Measurements from ENCODE around the gene TDRD12.

TDRD12 gene

DNA sequence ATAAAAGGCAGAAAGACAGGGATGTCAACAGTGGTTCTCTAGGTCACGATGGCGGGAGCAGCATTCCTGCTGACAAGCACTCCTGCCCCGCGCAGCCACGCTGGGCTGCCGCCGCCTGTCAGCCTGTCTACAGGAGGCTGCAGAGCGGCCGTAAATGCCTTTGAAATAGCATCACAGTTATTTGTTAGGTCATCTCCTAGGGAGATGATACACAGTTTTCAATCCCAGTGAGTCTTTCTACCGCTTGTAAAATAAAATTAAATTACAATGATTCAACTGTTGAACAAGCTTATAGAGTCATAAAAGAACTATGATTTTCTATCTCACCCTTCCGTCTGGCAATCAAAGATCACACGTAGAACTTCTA is 157.3 kb downstream of the TDRD12 start:
- in situ Hi-C loops (cut with MboI; ENCODE audit: low pct_unique_long_range_greater_than_20kb, low sequenced_read_pairs, unreplicated experiment), result no loop called here
- no peak for TF ChIP-seq CTCF (IDR thresholded peaks at IDR 0.05; ENCODE audit: extremely low read depth, insufficient read depth, missing control alignments)
- DNase-seq (ENCODE audit: low spot score), result peak; percentile 6
